Bronchial epithelial cell (primary cell): Measurements from ENCODE around the gene OVOL2. TPM values are rescaled to one million over a fixed set of nuclear protein-coding genes. Genes with fewer than 3 reads are reported as not detected.

ENCODE experiments used
- DNase-seq: peaks from one replicate; pipeline ENCODE4 v3.0.0-alpha.2; 2010; ENCODE audit warnings: low read depth
- FAIRE-seq: peaks from 2 replicates; lab custom pipeline; 2011; peaks lifted over from hg19 to GRCh38; lab: Jason Lieb, UNC
- H3K27me3 ChIP-seq: 2 replicates; pipeline ENCODE4 v1.5.1; 2011; ENCODE audit warnings: low read length; ENCODE audit not compliant: control insufficient read depth, insufficient read depth
- H3K36me3 ChIP-seq: 2 replicates; pipeline ENCODE4 v1.5.1; 2011; ENCODE audit warnings: low read length; ENCODE audit not compliant: control insufficient read depth, insufficient read depth
- H3K4me3 ChIP-seq: 2 replicates; pipeline ENCODE4 v1.5.1; 2011; ENCODE audit warnings: mild to moderate bottlenecking, low read depth, low read length, control low read depth
- CTCF ChIP-seq: IDR thresholded peaks from 2 replicates; pipeline ENCODE4 v1.5.1; 2011; ENCODE audit warnings: mild to moderate bottlenecking, moderate library complexity, low read length, control low read depth, inconsistent platforms; ENCODE audit not compliant: insufficient read depth, severe bottlenecking
- total RNA-seq: library from RNA; depleted of rRNA; stranded (reverse); fragments of >200 nt; gene quantifications from 2 replicates; pipeline ENCODE4 v1.2.1, GENCODE V29; 2014

The OVOL2 gene
- total RNA-seq, 1 donor from 2014 or later, result 27.6 TPM

- DNase-seq, result no peak
- FAIRE-seq, result no peak
- no peak for TF ChIP-seq CTCF
- Histone ChIP-seq H3K36me3 (peaks cover 19% of the 10 kb centered on the region), H3K27me3 (no peaks in the 10 kb centered on the region), H3K4me3 (no peak overlapping the region)
These were observed 18.7 kb downstream of the OVOL2 start for GRCh38 chr20:18039063-18039462.

- FAIRE-seq, result no peak
- no peak overlapping the region for H3K4me3 ChIP-seq
- no peaks in the 10 kb centered on the region for H3K27me3 ChIP-seq
- DNase-seq, result no peak
- TF ChIP-seq CTCF, result no peak
- H3K36me3 ChIP-seq, result peaks cover 13% of the 10 kb centered on the region
These were observed 23.7 kb downstream of the OVOL2 start for GRCh38 chr20:18034039-18034438.

- TF ChIP-seq CTCF, result peak; percentile 4
- DNase-seq, result no peak
- FAIRE-seq, result no peak
- Histone ChIP-seq H3K4me3 (no peak overlapping the region), H3K36me3 (peaks cover 13% of the 10 kb centered on the region), H3K27me3 (no peaks in the 10 kb centered on the region)
These were observed 24.5 kb downstream of the OVOL2 start for GRCh38 chr20:18032977-18033892.

- Histone ChIP-seq H3K36me3 (peaks cover 8% of the 10 kb centered on the region), H3K27me3 (no peaks in the 10 kb centered on the region), H3K4me3 (no peak overlapping the region)
- FAIRE-seq (no peak), DNase-seq (no peak)
- TF ChIP-seq CTCF, result no peak
These were observed 25.7 kb downstream of the OVOL2 start for GRCh38 chr20:18031888-18032509.

GRCh38 chr20:18031050-18031449, 26.7 kb downstream of the OVOL2 start:
- no peak for FAIRE-seq
- no peak overlapping the region for H3K4me3 ChIP-seq
- TF ChIP-seq CTCF, result no peak
- peaks cover 5% of the 10 kb centered on the region for H3K36me3 ChIP-seq
- DNase-seq, result no peak
- no peaks in the 10 kb centered on the region for H3K27me3 ChIP-seq
